Ishikawa (cell line): ENCODE measurements around the gene TOMM40L.

Source experiments
- CEBPB ChIP-seq: IDR thresholded peaks from 2 replicates; pipeline ENCODE4 v1.6.1; 2012
- CREB1 ChIP-seq: IDR thresholded peaks from 2 replicates; pipeline ENCODE4 v1.6.1; 2012; ENCODE audit warnings: low read depth
- EP300 ChIP-seq: IDR thresholded peaks from 2 replicates; pipeline ENCODE4 v1.6.1; 2012; ENCODE audit warnings: borderline replicate concordance
- FOXM1 ChIP-seq: IDR thresholded peaks from 2 replicates; pipeline ENCODE4 v1.6.1; 2012; ENCODE audit warnings: low read depth, borderline replicate concordance
- MAX ChIP-seq: IDR thresholded peaks from 2 replicates; pipeline ENCODE4 v1.6.1; 2012
- NFIC ChIP-seq: IDR thresholded peaks from 2 replicates; pipeline ENCODE4 v1.6.1; 2012
- RAD21 ChIP-seq: IDR thresholded peaks from 2 replicates; pipeline ENCODE4 v1.6.1; 2012; ENCODE audit warnings: low read depth
- REST ChIP-seq: IDR thresholded peaks from 2 replicates; pipeline ENCODE4 v1.6.1; 2012; ENCODE audit warnings: low read depth, mild to moderate bottlenecking
- TAF1 ChIP-seq: IDR thresholded peaks from 2 replicates; pipeline ENCODE4 v1.6.1; 2012; ENCODE audit warnings: low read depth, mild to moderate bottlenecking
- TCF12 ChIP-seq: IDR thresholded peaks from 2 replicates; pipeline ENCODE4 v1.6.1; 2012; ENCODE audit warnings: low read depth
- USF1 ChIP-seq: IDR thresholded peaks from 2 replicates; pipeline ENCODE4 v1.6.1; 2012
- YY1 ChIP-seq: IDR thresholded peaks from 2 replicates; pipeline ENCODE4 v1.6.1; 2012; ENCODE audit warnings: low read depth

- no peak for TF ChIP-seq EP300
- TF ChIP-seq YY1 = no peak
- TF ChIP-seq CEBPB = no peak
- no peak for TF ChIP-seq MAX
- TF ChIP-seq NFIC = no peak
- no peak for TF ChIP-seq FOXM1
- TF ChIP-seq REST = no peak
- no peak for TF ChIP-seq CREB1
- TF ChIP-seq TAF1 = no peak
- no peak for TF ChIP-seq TCF12
- TF ChIP-seq USF1 = no peak
- TF ChIP-seq RAD21 = no peak
These were observed 33.5 kb downstream of the TOMM40L start for GRCh38 chr1:161259345-161259702.
